A673 (cell line): ENCODE data around the gene PVALEF.

ENCODE experiments used
- EZH2 ChIP-seq: fragments of 200-600 bp; sonication (generic); IDR thresholded peaks from 2 replicates; pipeline ENCODE4 v1.6.1; 2017; ENCODE audit warnings: borderline replicate concordance, low read depth, mild to moderate bottlenecking, mixed read lengths, antibody characterized with exemption, low read length; ENCODE audit not compliant: poor library complexity, severe bottlenecking
- TF ChIP-seq, protein P1 (sequence below): fragments of 300-800, 200-600 bp; sonication (generic); conservative IDR thresholded peaks from 2 replicates; pipeline ENCODE4 v1.5.1; 2017; ENCODE audit warnings: low read depth, mild to moderate bottlenecking, antibody characterized with exemption, low read length, moderate library complexity, mixed read lengths

DNA sequence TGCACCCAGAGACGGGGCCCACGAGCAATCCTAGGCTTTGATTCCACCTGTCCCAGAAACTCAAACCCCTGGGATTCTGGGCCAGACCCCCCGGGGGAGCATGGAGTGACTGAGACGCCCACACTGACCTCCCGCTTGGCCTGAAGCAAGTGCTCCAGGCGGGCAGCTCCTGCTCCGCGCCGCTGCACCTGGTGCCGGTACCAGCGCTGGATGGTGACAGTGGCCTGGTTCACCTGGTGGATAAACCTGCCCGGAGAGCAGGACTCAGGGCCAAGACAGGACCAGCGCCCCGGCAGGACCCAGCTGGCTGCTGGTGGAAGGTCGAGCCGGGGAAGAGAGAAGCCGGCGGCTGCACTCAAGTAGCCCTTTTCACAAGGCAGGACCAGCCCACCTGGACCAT lies 34.9 kb downstream of the PVALEF start:
- TF ChIP-seq, protein P1, sequence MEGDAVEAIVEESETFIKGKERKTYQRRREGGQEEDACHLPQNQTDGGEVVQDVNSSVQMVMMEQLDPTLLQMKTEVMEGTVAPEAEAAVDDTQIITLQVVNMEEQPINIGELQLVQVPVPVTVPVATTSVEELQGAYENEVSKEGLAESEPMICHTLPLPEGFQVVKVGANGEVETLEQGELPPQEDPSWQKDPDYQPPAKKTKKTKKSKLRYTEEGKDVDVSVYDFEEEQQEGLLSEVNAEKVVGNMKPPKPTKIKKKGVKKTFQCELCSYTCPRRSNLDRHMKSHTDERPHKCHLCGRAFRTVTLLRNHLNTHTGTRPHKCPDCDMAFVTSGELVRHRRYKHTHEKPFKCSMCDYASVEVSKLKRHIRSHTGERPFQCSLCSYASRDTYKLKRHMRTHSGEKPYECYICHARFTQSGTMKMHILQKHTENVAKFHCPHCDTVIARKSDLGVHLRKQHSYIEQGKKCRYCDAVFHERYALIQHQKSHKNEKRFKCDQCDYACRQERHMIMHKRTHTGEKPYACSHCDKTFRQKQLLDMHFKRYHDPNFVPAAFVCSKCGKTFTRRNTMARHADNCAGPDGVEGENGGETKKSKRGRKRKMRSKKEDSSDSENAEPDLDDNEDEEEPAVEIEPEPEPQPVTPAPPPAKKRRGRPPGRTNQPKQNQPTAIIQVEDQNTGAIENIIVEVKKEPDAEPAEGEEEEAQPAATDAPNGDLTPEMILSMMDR: no peak
- TF ChIP-seq EZH2: no peak
